EL (cell line): ENCODE measurements around the gene ZCCHC12.

Experiments used
- DNase-seq: peaks from one replicate; pipeline ENCODE4 v3.0.0-alpha.2; 2016

The ZCCHC12 gene

GRCh38 chrX:118872102-118872566 lies 48.5 kb downstream of the ZCCHC12 start:
- DNase-seq = no peak
